AG08395 (cell line): ENCODE measurements around the gene ASB1.

Experiments used
- DNase-seq: peaks from one replicate; pipeline ENCODE4 v3.0.0; 2012; ENCODE audit warnings: mixed read lengths, low spot score

ASB1 gene

GRCh38 chr2:238467062-238467461 lies 40.3 kb downstream of the ASB1 start:
- DNase-seq, result no peak

GRCh38 chr2:238467792-238468191 lies 41.1 kb downstream of the ASB1 start:
- DNase-seq, result no peak

DNA sequence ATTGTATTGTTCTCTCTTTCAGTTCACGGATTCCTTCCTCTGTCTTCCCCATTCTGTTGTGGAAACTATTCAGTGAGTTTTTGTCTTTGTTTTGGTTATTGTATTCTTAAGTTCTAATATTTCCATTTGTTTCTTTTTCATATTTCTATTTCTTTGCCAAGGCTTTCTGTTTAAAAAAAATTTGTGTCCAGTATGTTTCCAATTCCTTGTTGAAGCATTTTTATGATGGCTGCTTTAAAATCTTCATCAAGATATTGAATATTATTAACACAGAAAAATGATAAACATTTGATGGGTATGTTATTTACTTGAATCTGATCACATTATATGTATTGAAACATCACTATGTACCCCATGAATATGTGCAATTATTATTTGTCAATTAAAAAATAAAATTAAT lies 42.4 kb downstream of the ASB1 start:
- DNase-seq, result no peak

DNA sequence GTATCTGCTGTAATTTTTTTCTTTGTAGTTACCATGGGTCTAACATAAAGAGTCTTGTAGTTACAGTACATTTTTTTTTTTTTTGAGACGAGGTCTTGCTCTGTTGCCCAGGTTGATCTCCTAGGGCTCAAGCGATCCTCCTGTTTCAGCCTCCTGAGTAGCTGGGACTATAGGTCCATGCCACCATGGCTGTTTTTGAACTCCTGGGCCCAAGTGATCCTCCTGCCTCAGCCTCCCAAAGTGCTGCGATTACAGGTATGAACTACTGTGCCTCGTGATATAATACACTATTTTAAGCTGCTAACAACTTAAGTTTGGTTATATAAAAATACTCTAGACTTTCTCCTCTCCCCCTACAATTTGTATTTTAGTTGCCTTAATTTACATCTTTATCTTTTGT lies 46.3 kb downstream of the ASB1 start:
- no peak for DNase-seq

DNA sequence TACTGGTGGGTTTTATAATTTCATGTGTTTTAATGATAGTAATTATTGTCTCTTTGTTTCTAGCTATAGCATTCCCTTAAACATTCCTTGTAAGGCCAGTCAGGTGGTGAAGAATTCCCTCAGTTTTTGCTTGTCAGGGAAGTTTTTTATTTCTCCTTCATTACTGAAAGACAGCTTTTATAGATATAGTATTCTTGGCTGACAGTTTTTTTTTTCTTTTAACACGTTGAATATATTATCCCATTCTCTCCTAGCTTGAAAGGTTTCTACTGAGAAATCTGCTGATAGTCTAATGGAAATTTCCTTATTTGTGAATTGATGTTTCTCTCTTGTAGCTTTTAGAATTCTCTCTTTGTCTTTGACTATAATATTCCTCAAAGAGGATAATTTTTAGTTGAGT lies 46.8 kb downstream of the ASB1 start:
- DNase-seq, result no peak

DNA sequence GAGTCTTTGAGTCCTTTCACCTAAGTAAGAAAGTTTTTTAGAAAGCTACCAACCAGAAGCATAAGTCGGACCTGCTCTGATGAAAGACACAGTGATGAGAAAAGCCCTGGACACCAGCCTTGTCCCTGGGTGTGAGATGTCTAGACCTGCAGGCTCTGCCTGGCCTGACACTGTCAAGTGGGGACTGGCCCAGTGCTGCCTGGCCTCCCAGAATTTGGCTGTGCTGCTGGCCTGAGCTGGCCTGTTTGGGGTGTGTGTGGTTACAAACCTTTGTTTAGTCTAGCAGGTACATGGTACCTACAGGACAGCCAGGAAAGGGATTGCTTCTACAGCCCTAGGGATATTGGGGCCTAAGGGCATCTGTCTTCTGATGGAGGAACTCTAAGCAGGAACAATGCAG lies 48.3 kb downstream of the ASB1 start:
- no peak for DNase-seq

DNA sequence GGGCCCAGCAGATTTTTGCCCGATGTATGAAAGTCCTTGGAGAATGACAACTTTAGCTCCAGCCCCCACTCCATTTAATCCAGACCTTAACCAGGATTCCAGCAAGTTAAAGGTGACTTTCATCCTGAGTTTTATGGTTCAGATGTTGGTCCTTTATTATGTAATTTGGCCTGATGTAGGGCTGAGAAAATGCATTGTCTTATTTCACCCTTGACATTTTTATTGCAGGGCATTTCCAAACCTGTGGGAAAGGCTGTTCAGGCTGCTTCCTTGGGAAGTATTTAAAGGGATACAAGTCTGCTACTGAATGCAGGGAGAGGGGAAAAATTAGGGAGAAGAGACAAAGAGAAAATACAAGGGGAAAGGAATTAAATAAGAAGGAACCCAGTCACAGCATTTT lies 48.8 kb downstream of the ASB1 start:
- DNase-seq, result no peak

DNA sequence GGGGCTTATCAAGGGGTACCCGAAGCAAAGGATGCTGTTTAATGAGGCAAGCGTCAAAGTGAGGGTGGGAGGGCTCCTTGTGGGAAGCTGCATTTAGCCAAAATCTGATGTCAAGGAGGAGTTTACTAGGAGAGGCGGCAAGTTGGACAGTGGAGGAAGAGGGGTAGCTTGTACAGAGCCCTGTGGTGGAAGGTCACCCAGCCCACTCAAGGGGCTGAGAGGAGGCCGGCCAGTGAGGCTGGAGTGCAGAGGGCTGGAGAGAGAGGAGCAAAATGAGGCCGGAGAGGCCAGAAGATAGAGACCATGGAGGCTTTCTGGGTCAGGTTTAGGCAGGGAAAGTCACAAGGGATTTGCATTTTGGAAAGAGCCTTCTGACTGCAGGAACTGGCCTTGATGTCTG lies 49.5 kb downstream of the ASB1 start:
- DNase-seq, result no peak

GRCh38 chr2:238478216-238478615 lies 51.5 kb downstream of the ASB1 start:
- DNase-seq, result no peak

- no peak for DNase-seq
Observed at GRCh38 chr2:238479847-238480246, 53.1 kb downstream of the ASB1 start.

GRCh38 chr2:238483021-238483420 lies 56.3 kb downstream of the ASB1 start:
- no peak for DNase-seq

DNA sequence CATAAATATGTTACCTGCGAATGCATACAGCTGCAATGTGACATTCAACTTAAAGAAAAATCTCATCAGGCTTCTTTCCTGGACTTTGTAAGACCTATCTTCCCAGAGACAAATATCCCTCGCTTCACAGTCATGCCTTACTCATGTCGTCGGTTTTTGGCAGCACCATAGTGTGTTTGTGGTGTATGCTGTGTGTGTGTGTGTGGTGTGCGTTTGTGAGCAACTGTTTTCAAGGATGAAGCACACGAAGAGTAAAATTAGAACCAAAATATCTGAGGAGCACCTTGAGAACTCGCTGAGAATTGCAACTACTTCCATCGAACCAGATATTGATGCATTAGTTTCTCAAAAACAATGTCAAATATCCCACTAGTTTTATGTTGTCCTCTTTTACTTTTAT lies 56.9 kb downstream of the ASB1 start:
- DNase-seq, result no peak

- DNase-seq, result no peak
Observed at GRCh38 chr2:238484522-238485452, 58.1 kb downstream of the ASB1 start.

GRCh38 chr2:238486123-238486848 lies 59.6 kb downstream of the ASB1 start:
- DNase-seq, result no peak

GRCh38 chr2:238487134-238487533 lies 60.4 kb downstream of the ASB1 start:
- no peak for DNase-seq

GRCh38 chr2:238487652-238488346 lies 61.1 kb downstream of the ASB1 start:
- no peak for DNase-seq

- DNase-seq, result no peak
Observed at GRCh38 chr2:238488347-238488826, 61.7 kb downstream of the ASB1 start.

- no peak for DNase-seq
Observed at GRCh38 chr2:238489431-238489830, 62.7 kb downstream of the ASB1 start.

DNA sequence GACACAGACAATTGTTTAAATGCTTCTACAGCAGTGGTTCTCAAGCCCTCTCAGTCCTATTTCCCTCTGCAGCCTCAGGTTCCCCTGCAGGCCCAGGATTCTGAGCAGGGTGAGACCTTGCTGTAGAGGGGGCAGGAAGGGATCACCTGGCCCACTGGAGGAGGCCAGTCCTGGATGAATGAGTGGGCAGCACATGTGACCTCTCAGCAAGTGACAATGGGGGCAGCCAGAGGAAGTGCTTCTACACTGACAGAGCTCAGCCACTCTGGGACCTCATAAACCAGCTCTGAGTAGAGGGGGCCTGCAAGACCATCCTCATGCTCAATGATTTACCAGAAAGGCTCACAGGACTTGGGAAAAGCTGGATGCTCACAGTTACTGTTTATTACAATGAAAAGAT lies 63.2 kb downstream of the ASB1 start:
- DNase-seq, result no peak

DNA sequence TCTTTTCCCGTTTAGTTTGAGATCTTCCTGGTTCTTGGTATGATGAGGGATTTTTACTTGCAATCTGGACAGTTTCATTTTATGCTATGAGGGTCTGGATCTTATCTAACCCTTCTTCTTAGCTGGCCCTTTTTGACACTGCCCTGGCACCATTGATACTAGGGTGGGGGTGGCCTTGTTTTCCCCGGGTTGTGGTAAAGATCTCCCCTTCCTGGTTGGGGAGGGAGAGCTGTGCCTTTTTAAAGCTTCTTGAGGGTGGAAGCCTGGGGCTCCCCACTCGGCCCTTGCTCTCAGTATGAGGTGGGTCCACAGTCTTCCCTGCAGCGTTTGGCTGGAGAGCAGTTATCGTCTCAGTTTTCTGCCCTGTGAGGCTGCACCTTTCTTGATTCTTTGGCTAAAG lies 66.1 kb downstream of the ASB1 start:
- no peak for DNase-seq

GRCh38 chr2:238493411-238493810 lies 66.7 kb downstream of the ASB1 start:
- DNase-seq, result no peak

GRCh38 chr2:238493880-238494572 lies 67.3 kb downstream of the ASB1 start:
- no peak for DNase-seq
